HepG2 (cell line): ENCODE results near the gene IFNA16. TPM values are rescaled to one million over a fixed set of nuclear protein-coding genes. Genes with fewer than 3 reads are reported as not detected.

ENCODE experiments used
- ATAC-seq: fragments of 200-7000 bp; cut with Tn5 transposase; 3 replicates; pipeline ENCODE4 v1.9.1; 2020; ENCODE audit warnings: mild to moderate bottlenecking, moderate library complexity
- BruUV-seq: library from RNA; stranded (reverse); fragments of 400-500 nt; replicated peaks from 2 replicates; lab custom pipeline; 2021; lab: Mats Ljungman, UMichigan
- CTCF ChIA-PET: fragments of 300-600 bp; formaldehyde crosslinking; extraction: SDS; loops from one replicate; lab custom pipeline; 2021; ENCODE audit warnings: low total read pairs, inconsistent platforms, low intra/inter-chr PET ratio; lab: Yijun Ruan, JAX
- POLR2A ChIA-PET: fragments of 350-600 bp; sonication (Branson Sonifier 250); formaldehyde crosslinking; loops from one replicate; lab custom pipeline; 2020; ENCODE audit warnings: antibody characterized with exemption, inconsistent platforms; lab: Yijun Ruan, JAX
- DNase-seq: peaks from one replicate; pipeline ENCODE4 v3.0.0-alpha.2; 2015; ENCODE audit warnings: low spot score
- FAIRE-seq: peaks from 3 replicates; lab custom pipeline; 2011; peaks lifted over from hg19 to GRCh38; lab: Jason Lieb, UNC
- H2AFZ ChIP-seq: one replicate; pipeline ENCODE4 v1.6.1; 2011; ENCODE audit warnings: low read length, inconsistent platforms
- H3K27ac ChIP-seq: fragments of 300-600 bp; 3 replicates; pipeline ENCODE4 v1.8.0; 2011; ENCODE audit warnings: mixed run types, mild to moderate bottlenecking, mixed read lengths, low read length, inconsistent platforms; ENCODE audit not compliant: insufficient read depth; ENCODE audit errors: extremely low read length
- H3K27me3 ChIP-seq, 2 experiments: fragments of 200-600 bp in 1 of 2; 2 replicates in 1 of 2; 3 replicates in 1 of 2; pipeline versions ENCODE4 v1.6.0 to v1.8.0; 2011; ENCODE audit warnings: low read length in 2 of 2, mild to moderate bottlenecking in 2 of 2, moderate library complexity in 2 of 2, inconsistent platforms in 1 of 2; ENCODE audit not compliant: insufficient read depth in 2 of 2, control insufficient read depth in 1 of 2
- H3K36me3 ChIP-seq, 2 experiments: fragments of 200-600 bp in 1 of 2; replicated peaks in 1 of 2; 2 replicates in 1 of 2; 3 replicates in 1 of 2; pipeline versions ENCODE4 v1.5.1 to v1.8.0; 2011; ENCODE audit warnings: low read length in 2 of 2, inconsistent platforms in 1 of 2; ENCODE audit not compliant: insufficient read depth in 2 of 2, control insufficient read depth in 1 of 2
- H3K4me1 ChIP-seq: 2 replicates; pipeline ENCODE4 v1.5.1; 2012; ENCODE audit warnings: low read length, inconsistent platforms; ENCODE audit not compliant: insufficient read depth
- H3K4me2 ChIP-seq: 2 replicates; pipeline ENCODE4 v1.6.0; 2011; ENCODE audit warnings: low read depth, low read length, inconsistent platforms
- H3K4me3 ChIP-seq, 3 experiments: fragments of 200-600 bp in 1 of 3; sonication (generic), shearing (Covaris generic) in 1 of 3; replicated peaks in 1 of 3; 2 replicates each; pipeline ENCODE4 v1.5.1; 2011 to 2016; ENCODE audit warnings: low read length in 3 of 3, inconsistent platforms in 2 of 3, low read depth in 2 of 3, mild to moderate bottlenecking in 2 of 3, control low read depth in 1 of 3, mixed read lengths in 1 of 3; ENCODE audit not compliant: insufficient read depth in 1 of 3
- H3K79me2 ChIP-seq: one replicate; pipeline ENCODE4 v1.6.1; 2011; ENCODE audit warnings: low read length, inconsistent platforms; ENCODE audit not compliant: insufficient read depth
- H3K9ac ChIP-seq: 2 replicates; pipeline ENCODE4 v1.6.0; 2011; ENCODE audit warnings: mild to moderate bottlenecking, low read depth, low read length, inconsistent platforms; ENCODE audit not compliant: insufficient read depth
- H3K9me3 ChIP-seq: 2 replicates; pipeline ENCODE4 v1.5.1; 2012; ENCODE audit warnings: mild to moderate bottlenecking, low read length
- H4K20me1 ChIP-seq: 2 replicates; pipeline ENCODE4 v1.6.0; 2011; ENCODE audit warnings: inconsistent platforms, mild to moderate bottlenecking, low read length, moderate library complexity; ENCODE audit not compliant: insufficient read depth
- CTCF ChIP-seq: sonication (generic); formaldehyde crosslinking; IDR thresholded peaks from 2 replicates; pipeline ENCODE4 v1.5.0; 2020; ENCODE audit warnings: mild to moderate bottlenecking, missing genetic modification reagents, moderate library complexity
- HIC2 ChIP-seq: sonication (generic); formaldehyde crosslinking; IDR thresholded peaks from 2 replicates; pipeline ENCODE4 v1.9.0; 2022; ENCODE audit warnings: low read depth, missing genetic modification reagents
- KLF6 ChIP-seq: IDR thresholded peaks from 2 replicates; pipeline ENCODE4 v1.8.0; 2016; ENCODE audit warnings: missing biosample characterization, missing genetic modification reagents
- NCOA2 ChIP-seq: sonication (generic); formaldehyde crosslinking; IDR thresholded peaks from 2 replicates; pipeline ENCODE4 v1.8.0; 2022; ENCODE audit warnings: inconsistent platforms
- STAG1 ChIP-seq: sonication (generic); formaldehyde crosslinking; IDR thresholded peaks from 2 replicates; pipeline ENCODE4 v1.4.0; 2020; ENCODE audit warnings: missing genetic modification reagents
- WGBS: methylation state at CpG from one replicate; pipeline ENCODE4 v1.1.6; 2017; ENCODE audit warnings: low lambda C conversion rate; 5-methylcytosine and 5-hydroxymethylcytosine counted together
- in situ Hi-C: cut with HindIII; loops from 2 replicates; pipeline ENCODE4 v1.10.0; 2017; ENCODE audit warnings: low pct_unique_long_range_greater_than_20kb; ENCODE audit not compliant: extremely low pct_ligation_motif_present
- intact Hi-C: fragments of 100-400 bp; cut with micrococcal nuclease; formaldehyde crosslinking; loops from one replicate; pipeline ENCODE4 v1.10.0; 2022; ENCODE audit not compliant: unreplicated experiment
- polyA plus RNA-seq, 8 experiments: library from polyadenylated mRNA; depleted of rRNA in 3 of 8; stranded (reverse) in 7 of 8; unstranded in 1 of 8; fragments of >200 nt; fragmentation: Illumina TruSeq in 4 of 8; extraction: Trizol in 4 of 8; gene quantifications; 2 replicates each; pipeline versions ENCODE4 v1.2.1 to v1.2.3, GENCODE V29; 2011 to 2016; ENCODE audit warnings: low read depth in 4 of 8, missing spikeins in 1 of 8, mixed read lengths in 1 of 8; ENCODE audit not compliant: insufficient read depth in 1 of 8
- total RNA-seq, 5 experiments: library from RNA; depleted of rRNA; stranded (reverse); fragments of >200 nt; fragmentation: Illumina TruSeq; extraction: Trizol; gene quantifications; 2 replicates each; pipeline ENCODE4 v1.2.3, GENCODE V29; 2016; ENCODE audit warnings: low read depth in 1 of 5

IFNA16 gene
- total and polyA plus RNA-seq, 2 of the 13 experiments (the other 11 are each of a cell fraction or from before 2014, with no cell fraction given), result not detected

- Histone ChIP-seq H3K36me3 (no peaks in the 10 kb centered on the region), H3K4me1 (peaks cover 8% of the 10 kb centered on the region), H3K4me2 (no peak overlapping the region), H4K20me1 (no peaks in the 10 kb centered on the region), H3K4me3 (no peak overlapping the region), H3K27me3 (no peaks in the 10 kb centered on the region), H3K9ac (no peak overlapping the region), H3K79me2 (no peaks in the 10 kb centered on the region), H3K9me3 (no peaks in the 10 kb centered on the region), H2AFZ (no peak overlapping the region), H3K27ac (no peak overlapping the region)
- in situ Hi-C loops (no loop called here), intact Hi-C loops (loop anchor here (5.0 kb wide), 1 partner anchor 144 kb away; no protein-coding TSS in a partner anchor)
- FAIRE-seq (no peak), ATAC-seq (peak; percentile 88), DNase-seq (peak; percentile 10)
- WGBS, result 0% methylated on average over 3 of the region's 3 CpGs
- no TSS peak for BruUV-seq
- CTCF ChIA-PET, result interaction anchor here (1.3 kb wide), 1 partner anchor 144 kb away, joined by 4 read pairs; no protein-coding TSS in a partner anchor
- POLR2A ChIA-PET, result no interaction called here
- TF ChIP-seq CTCF (CRISPR knock-in tag) (peak; percentile 37; the same call in 1 of the 2 replicates), STAG1 (CRISPR knock-in tag) (peak; percentile 26; the same call in 1 of the 2 replicates), HIC2 (CRISPR knock-in tag) (no peak), NCOA2 (CRISPR knock-in tag) (no peak), KLF6 (CRISPR knock-in tag) (no peak)
- TF ChIP-seq, all 625 proteins: peak for 2
Measured at GRCh38 chr9:21252721-21253547, 35.8 kb upstream of the IFNA16 start.
